PC-3 (cell line): ENCODE measurements around the gene CACNA1E. TPM values are rescaled to one million over a fixed set of nuclear protein-coding genes. Genes with fewer than 3 reads are reported as not detected.

ENCODE experiments used
- ATAC-seq: fragments of 200-7000 bp; cut with Tn5 transposase; 2 replicates; pipeline ENCODE4 v1.9.1; 2020; ENCODE audit warnings: mild to moderate bottlenecking, moderate library complexity
- BruUV-seq: library from RNA; stranded (reverse); fragments of 400-500 nt; replicated peaks from 2 replicates; lab custom pipeline; 2021; lab: Mats Ljungman, UMichigan
- CTCF ChIA-PET: fragments of 300-600 bp; sonication (Branson Sonifier 250); formaldehyde crosslinking; loops from one replicate; lab custom pipeline; 2022; ENCODE audit warnings: antibody characterized with exemption; lab: Charles Lee
- POLR2A ChIA-PET: fragments of 300-600 bp; sonication (Branson Sonifier 250); formaldehyde crosslinking; loops from one replicate; lab custom pipeline; 2022; ENCODE audit warnings: antibody characterized with exemption; ENCODE audit not compliant: unreplicated experiment; lab: Charles Lee
- DNase-seq: peaks from one replicate; pipeline ENCODE4 v3.0.0-alpha.2; 2015
- H2AFZ ChIP-seq: fragments of 300-600 bp; sonication (generic); 2 replicates; pipeline ENCODE4 v1.6.0; 2016; ENCODE audit warnings: antibody characterized with exemption, low read length
- H3F3A ChIP-seq: fragments of 300-600 bp; sonication (generic); one replicate; pipeline ENCODE4 v1.6.0; 2017; ENCODE audit warnings: antibody characterized with exemption, low read length, control low read depth, mild to moderate bottlenecking; ENCODE audit not compliant: unreplicated experiment
- H3K27ac ChIP-seq: fragments of 300-600 bp; sonication (generic); 2 replicates; pipeline ENCODE4 v1.5.1; 2016; ENCODE audit warnings: mild to moderate bottlenecking, low read length
- H3K27me3 ChIP-seq: fragments of 300-600 bp; sonication (generic); 2 replicates; pipeline ENCODE4 v1.6.1; 2016; ENCODE audit warnings: low read length, mixed read lengths
- H3K36me3 ChIP-seq: fragments of 300-600 bp; sonication (generic); 2 replicates; pipeline ENCODE4 v1.6.1; 2016; ENCODE audit warnings: low read depth, mixed run types, low read length, mixed read lengths
- H3K4me1 ChIP-seq: fragments of 300-600 bp; sonication (generic); 2 replicates; pipeline ENCODE4 v1.5.1; 2016; ENCODE audit warnings: low read length; ENCODE audit not compliant: insufficient read depth
- H3K4me2 ChIP-seq: fragments of 300-600 bp; sonication (generic); 2 replicates; pipeline ENCODE4 v1.6.0; 2016; ENCODE audit warnings: low read length
- H3K4me3 ChIP-seq: fragments of 300-600 bp; sonication (generic); 2 replicates; pipeline ENCODE4 v1.5.1; 2016; ENCODE audit warnings: mild to moderate bottlenecking, low read length, mixed read lengths
- H3K79me2 ChIP-seq: fragments of 300-600 bp; sonication (generic); 2 replicates; pipeline ENCODE4 v1.6.1; 2017; ENCODE audit warnings: low read length, mixed read lengths
- H3K9ac ChIP-seq: fragments of 300-600 bp; sonication (generic); 2 replicates; pipeline ENCODE4 v1.6.0; 2016; ENCODE audit warnings: mild to moderate bottlenecking, low read length
- H3K9me2 ChIP-seq: fragments of 300-600 bp; sonication (generic); replicated peaks from 2 replicates; pipeline ENCODE4 v1.6.1; 2016; ENCODE audit warnings: mixed run types, low read length, mixed read lengths
- H3K9me3 ChIP-seq: fragments of 300-600 bp; sonication (generic); 2 replicates; pipeline ENCODE4 v1.6.1; 2016; ENCODE audit warnings: low read length, mixed read lengths
- H4K20me1 ChIP-seq: fragments of 300-600 bp; sonication (generic); 2 replicates; pipeline ENCODE4 v1.6.1; 2016; ENCODE audit warnings: low read length, mixed read lengths
- EZH2 ChIP-seq: fragments of 300-600 bp; sonication (generic); IDR thresholded peaks from one replicate; pipeline ENCODE4 v1.6.1; 2017; ENCODE audit warnings: antibody characterized with exemption, mild to moderate bottlenecking, low read length; ENCODE audit not compliant: unreplicated experiment
- EZH2phosphoT487 ChIP-seq: fragments of 300-600 bp; sonication (generic); IDR thresholded peaks from 2 replicates; pipeline ENCODE4 v1.6.1; 2018; ENCODE audit warnings: mild to moderate bottlenecking, antibody characterized with exemption, low read length, borderline replicate concordance
- intact Hi-C: fragments of 100-400 bp; cut with micrococcal nuclease; formaldehyde crosslinking; loops from 2 replicates; pipeline ENCODE4 v1.9.0; 2023
- total RNA-seq: library from RNA; depleted of rRNA; stranded (reverse); fragments of >200 nt; gene quantifications from 2 replicates; pipeline ENCODE4 v1.2.3, GENCODE V29; 2014
- TF ChIP-seq, protein P1 (sequence below): fragments of 300-600 bp; sonication (generic); conservative IDR thresholded peaks from 2 replicates; pipeline ENCODE4 v1.5.1; 2017; ENCODE audit warnings: antibody characterized with exemption, low read depth, mild to moderate bottlenecking, low read length

CACNA1E gene
- total RNA-seq, 1 experiment from 2014 or later: not detected

DNA sequence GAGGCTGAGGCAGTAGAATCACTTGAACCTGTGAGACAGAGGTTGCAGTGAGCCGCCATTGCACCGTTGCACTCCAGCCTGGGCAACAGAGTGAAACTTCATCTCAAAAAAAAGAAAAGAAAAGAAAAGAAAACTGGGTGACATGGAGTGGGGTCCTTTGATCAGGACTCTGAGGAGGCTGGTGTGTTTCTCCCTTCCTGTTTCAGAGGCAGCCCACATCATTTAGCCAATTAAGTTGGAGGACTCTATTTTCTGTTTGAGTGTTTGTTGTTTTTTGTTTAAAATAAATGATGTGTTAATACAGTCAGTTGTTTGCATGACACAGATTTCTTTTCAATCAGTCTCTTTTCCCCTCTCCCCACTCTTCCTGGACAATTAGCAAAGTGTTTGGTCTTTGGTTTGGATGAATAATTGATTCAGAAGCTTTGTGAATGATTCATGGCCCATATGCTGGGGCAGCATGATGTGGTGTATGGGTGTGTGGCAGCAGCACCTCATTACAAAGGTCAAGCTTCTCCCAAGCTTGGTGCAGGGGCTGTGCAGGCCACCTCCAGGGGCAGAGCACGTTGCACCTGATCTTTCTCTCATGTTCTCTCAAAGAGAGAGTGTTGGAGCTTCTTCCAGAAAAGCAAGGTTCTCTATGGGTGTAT lies 48.8 kb downstream of the CACNA1E start:
- POLR2A ChIA-PET: no interaction called here

DNA sequence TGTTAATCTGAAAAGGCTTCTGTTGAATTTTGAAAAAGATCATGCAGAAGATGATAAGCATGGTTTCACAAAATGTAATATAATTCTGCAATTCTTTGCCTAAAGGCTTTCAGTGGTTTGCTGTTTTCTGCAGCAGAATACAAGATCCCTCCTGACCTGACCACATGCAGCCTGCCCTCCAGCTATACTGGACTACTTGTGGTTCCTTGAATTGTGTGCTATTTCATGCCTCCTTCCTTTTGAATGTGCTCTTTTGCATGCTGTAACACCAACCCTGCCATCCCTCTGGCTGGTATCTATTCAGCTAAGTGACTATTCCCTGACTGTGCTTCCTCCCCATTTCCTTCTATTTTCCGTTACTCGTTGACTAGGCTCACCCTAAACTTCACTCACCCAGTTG lies 55.5 kb downstream of the CACNA1E start:
- H3K27me3 ChIP-seq: no peaks in the 10 kb centered on the region
- POLR2A ChIA-PET: no interaction called here
- H3K4me1 ChIP-seq: no peaks in the 10 kb centered on the region
- no TSS peak for BruUV-seq
- ATAC-seq (no peak), DNase-seq (no peak)
- H3K27ac ChIP-seq: no peak overlapping the region
- intact Hi-C loops: no loop called here
- CTCF ChIA-PET: no interaction called here
- H3K9ac ChIP-seq: no peak overlapping the region
- H3F3A ChIP-seq: no peaks in the 10 kb centered on the region
- H3K79me2 ChIP-seq: no peaks in the 10 kb centered on the region
- no peak overlapping the region for H3K4me2 ChIP-seq
- no peaks in the 10 kb centered on the region for H4K20me1 ChIP-seq
- no peak for TF ChIP-seq EZH2
- TF ChIP-seq EZH2phosphoT487: no peak
- TF ChIP-seq, protein P1, sequence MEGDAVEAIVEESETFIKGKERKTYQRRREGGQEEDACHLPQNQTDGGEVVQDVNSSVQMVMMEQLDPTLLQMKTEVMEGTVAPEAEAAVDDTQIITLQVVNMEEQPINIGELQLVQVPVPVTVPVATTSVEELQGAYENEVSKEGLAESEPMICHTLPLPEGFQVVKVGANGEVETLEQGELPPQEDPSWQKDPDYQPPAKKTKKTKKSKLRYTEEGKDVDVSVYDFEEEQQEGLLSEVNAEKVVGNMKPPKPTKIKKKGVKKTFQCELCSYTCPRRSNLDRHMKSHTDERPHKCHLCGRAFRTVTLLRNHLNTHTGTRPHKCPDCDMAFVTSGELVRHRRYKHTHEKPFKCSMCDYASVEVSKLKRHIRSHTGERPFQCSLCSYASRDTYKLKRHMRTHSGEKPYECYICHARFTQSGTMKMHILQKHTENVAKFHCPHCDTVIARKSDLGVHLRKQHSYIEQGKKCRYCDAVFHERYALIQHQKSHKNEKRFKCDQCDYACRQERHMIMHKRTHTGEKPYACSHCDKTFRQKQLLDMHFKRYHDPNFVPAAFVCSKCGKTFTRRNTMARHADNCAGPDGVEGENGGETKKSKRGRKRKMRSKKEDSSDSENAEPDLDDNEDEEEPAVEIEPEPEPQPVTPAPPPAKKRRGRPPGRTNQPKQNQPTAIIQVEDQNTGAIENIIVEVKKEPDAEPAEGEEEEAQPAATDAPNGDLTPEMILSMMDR: no peak
- H3K4me3 ChIP-seq: no peak overlapping the region
- no peaks in the 10 kb centered on the region for H3K9me3 ChIP-seq
- H3K36me3 ChIP-seq: no peaks in the 10 kb centered on the region
- no peaks in the 10 kb centered on the region for H3K9me2 ChIP-seq
- no peak overlapping the region for H2AFZ ChIP-seq

More for the DNA sequence above, 48.8 kb downstream of the CACNA1E start:
- H4K20me1 ChIP-seq: no peaks in the 10 kb centered on the region
- H3F3A ChIP-seq: no peaks in the 10 kb centered on the region
- CTCF ChIA-PET: no interaction called here
- no peaks in the 10 kb centered on the region for H3K9me3 ChIP-seq
- H3K79me2 ChIP-seq: no peaks in the 10 kb centered on the region
- no TSS peak for BruUV-seq
- H3K4me3 ChIP-seq: no peak overlapping the region
- no peaks in the 10 kb centered on the region for H3K36me3 ChIP-seq
- no peaks in the 10 kb centered on the region for H3K9me2 ChIP-seq
- TF ChIP-seq, protein P1: no peak
- TF ChIP-seq EZH2phosphoT487: no peak
- no peak for TF ChIP-seq EZH2
- no peak overlapping the region for H3K9ac ChIP-seq
- no peak overlapping the region for H3K27ac ChIP-seq
- no peak for DNase-seq
- H3K4me2 ChIP-seq: no peak overlapping the region
- H2AFZ ChIP-seq: no peak overlapping the region
- no peaks in the 10 kb centered on the region for H3K27me3 ChIP-seq
- no peak for ATAC-seq
- no peaks in the 10 kb centered on the region for H3K4me1 ChIP-seq
- intact Hi-C loops: no loop called here

GRCh38 chr1:181541458-181541857 lies 58.1 kb downstream of the CACNA1E start:
- no peaks in the 10 kb centered on the region for H3K9me2 ChIP-seq
- H3K4me3 ChIP-seq: no peak overlapping the region
- ChIA-PET POLR2A (no interaction called here), CTCF (no interaction called here)
- BruUV-seq: no TSS peak
- H3K27me3 ChIP-seq: 0 out of 2 replicates have a peak, but pooled peaks cover 3% of the 10 kb centered on the region
- no peak overlapping the region for H3K9ac ChIP-seq
- DNase-seq (no peak), ATAC-seq (no peak)
- H3K27ac ChIP-seq: no peak overlapping the region
- H2AFZ ChIP-seq: no peak overlapping the region
- H3K9me3 ChIP-seq: no peaks in the 10 kb centered on the region
- H3K79me2 ChIP-seq: no peaks in the 10 kb centered on the region
- H3K4me2 ChIP-seq: no peak overlapping the region
- no peaks in the 10 kb centered on the region for H3K36me3 ChIP-seq
- H3F3A ChIP-seq: no peaks in the 10 kb centered on the region
- no peaks in the 10 kb centered on the region for H4K20me1 ChIP-seq
- intact Hi-C loops: no loop called here
- H3K4me1 ChIP-seq: no peaks in the 10 kb centered on the region
- TF ChIP-seq, protein P1: no peak
- TF ChIP-seq EZH2 (no peak), EZH2phosphoT487 (no peak)
